Gastroesophageal sphincter (tissue), 3 donors: ENCODE measurements around the gene PXDN.

ENCODE experiments used
- CTCF ChIP-seq, 4 experiments: fragments of 200-600 bp in 2 of 4; fragments of 450-650 bp in 2 of 4; sonication (generic) in 1 of 4; IDR thresholded peaks; one replicate each; pipeline ENCODE4 v1.5.1; 2017 to 2019; ENCODE audit warnings: antibody characterized with exemption in 4 of 4, mild to moderate bottlenecking in 2 of 4, moderate library complexity in 2 of 4
- EP300 ChIP-seq: sonication (generic); formaldehyde crosslinking; IDR thresholded peaks from one replicate; pipeline ENCODE4 v1.6.1; 2017; ENCODE audit warnings: antibody characterized with exemption, mild to moderate bottlenecking
- POLR2AphosphoS5 ChIP-seq: sonication (generic); formaldehyde crosslinking; IDR thresholded peaks from one replicate; pipeline ENCODE4 v1.6.1; 2017; ENCODE audit warnings: antibody characterized with exemption

GRCh38 chr2:1757567-1757966, 13.3 kb upstream of the PXDN start:
- no peak for TF ChIP-seq EP300
- no peak for TF ChIP-seq CTCF (IDR thresholded peaks at IDR 0.05)
- TF ChIP-seq POLR2AphosphoS5 = no peak
